ENCODE measurements around the gene SLC29A1.

The SLC29A1 gene

DNA sequence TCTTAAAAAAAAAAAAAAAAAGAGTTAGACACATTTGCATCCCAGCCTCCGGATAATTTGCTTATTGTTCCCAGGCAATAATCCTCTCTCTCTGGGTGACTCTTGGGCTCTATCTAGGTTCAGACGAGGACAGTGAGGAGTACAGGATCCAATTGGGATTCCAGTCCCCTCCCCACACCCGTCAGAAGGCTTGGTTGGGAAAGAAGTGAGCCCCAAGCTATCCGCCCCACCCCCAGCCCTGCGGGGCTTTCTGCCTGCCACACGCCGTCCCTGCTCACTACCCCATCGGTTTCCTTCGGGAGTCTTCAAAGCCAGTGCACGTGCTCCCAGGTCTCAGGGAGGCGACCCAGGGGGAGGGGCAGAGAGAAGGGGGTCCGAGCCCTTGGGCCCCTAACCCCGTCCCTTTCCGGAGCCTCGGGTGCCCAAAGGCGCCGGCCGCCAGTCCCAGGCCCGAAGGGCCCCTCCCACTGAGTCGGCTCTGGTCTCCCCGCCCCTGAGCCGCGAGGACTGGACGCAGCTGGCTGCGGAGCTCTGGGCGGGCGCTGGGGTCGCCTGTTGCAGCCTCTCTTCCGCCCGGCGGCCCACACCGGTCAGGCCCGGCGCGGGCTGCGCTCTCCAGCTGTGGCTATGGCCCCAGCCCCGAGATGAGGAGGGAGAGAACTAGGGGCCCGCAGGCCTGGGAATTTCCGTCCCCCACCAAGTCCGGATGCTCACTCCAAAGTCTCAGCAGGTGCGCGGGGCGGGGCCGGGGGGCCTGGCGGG is 4.2 kb upstream of the SLC29A1 start:
- H2AFZ ChIP-seq (ENCODE audit: low read depth, low read length), result peak overlapping the region; percentile 87

DNA sequence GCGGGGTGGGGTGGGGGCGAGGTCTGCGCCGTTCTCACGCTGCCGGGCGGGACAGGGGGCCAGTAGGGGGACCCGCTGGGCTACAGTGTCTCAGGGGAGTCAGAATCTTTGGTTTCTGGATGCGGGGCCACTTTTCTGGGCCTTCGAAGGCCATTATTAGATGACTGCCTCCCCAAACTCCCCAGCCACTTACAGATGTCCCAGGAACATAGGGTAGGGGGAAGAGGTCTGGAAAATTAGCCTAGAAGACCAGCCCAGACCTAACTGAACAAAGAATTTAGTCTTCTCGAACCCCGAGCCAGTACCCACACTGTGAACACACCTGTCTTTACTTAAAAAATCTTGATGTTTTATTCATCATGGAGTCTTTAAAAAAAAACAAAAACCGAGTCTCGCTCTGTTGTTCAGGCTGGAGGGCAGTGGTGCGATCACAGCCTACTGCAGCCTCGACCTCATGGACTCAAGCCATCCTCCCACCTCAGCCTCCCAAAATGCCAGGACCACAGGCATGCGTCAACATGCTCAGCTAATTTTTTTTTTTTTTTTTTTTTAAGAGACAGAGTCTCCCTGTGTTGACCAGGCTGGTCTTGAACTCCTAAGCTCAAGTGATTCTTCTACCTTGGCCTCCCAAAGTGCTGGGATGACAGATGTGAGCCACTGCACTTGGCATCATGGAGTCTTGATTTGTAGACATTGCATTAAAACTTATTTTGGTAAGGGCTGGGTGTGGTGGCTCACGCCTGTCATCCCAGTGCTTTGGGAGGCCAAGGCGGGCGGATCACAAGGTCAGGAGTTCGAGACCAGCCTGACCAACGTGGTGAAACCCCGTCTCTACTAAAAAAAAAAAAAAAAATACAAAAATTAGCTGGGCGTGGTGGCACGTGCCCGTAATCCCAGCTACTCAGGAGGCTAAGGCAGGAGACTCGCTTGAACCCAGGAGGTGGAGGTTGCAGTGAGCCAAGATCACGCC is 3.3 kb upstream of the SLC29A1 start:
- H3K36me3 ChIP-seq (replicated peaks; ENCODE audit: low read depth, low read length), result no peaks in the 10 kb centered on the region
- peak overlapping the region; percentile 38 for H3K27ac ChIP-seq (ENCODE audit: low read length)
- H3K4me1 ChIP-seq (ENCODE audit: low read length), result peaks cover 55% of the 10 kb centered on the region
- H3K27me3 ChIP-seq (ENCODE audit: low read depth, low read length), result no peaks in the 10 kb centered on the region
- peak overlapping the region; percentile 82 for H3K4me3 ChIP-seq (ENCODE audit: low read length)
- TF ChIP-seq, protein P1, sequence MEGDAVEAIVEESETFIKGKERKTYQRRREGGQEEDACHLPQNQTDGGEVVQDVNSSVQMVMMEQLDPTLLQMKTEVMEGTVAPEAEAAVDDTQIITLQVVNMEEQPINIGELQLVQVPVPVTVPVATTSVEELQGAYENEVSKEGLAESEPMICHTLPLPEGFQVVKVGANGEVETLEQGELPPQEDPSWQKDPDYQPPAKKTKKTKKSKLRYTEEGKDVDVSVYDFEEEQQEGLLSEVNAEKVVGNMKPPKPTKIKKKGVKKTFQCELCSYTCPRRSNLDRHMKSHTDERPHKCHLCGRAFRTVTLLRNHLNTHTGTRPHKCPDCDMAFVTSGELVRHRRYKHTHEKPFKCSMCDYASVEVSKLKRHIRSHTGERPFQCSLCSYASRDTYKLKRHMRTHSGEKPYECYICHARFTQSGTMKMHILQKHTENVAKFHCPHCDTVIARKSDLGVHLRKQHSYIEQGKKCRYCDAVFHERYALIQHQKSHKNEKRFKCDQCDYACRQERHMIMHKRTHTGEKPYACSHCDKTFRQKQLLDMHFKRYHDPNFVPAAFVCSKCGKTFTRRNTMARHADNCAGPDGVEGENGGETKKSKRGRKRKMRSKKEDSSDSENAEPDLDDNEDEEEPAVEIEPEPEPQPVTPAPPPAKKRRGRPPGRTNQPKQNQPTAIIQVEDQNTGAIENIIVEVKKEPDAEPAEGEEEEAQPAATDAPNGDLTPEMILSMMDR (IDR thresholded peaks at IDR 0.05; ENCODE audit: low read depth, low read length), result no peak
- TF ChIP-seq EZH2phosphoT487 (IDR thresholded peaks at IDR 0.05; ENCODE audit: low read depth), result no peak
- H3K79me2 ChIP-seq (ENCODE audit: low read length), result peaks cover 20% of the 10 kb centered on the region
- no peak overlapping the region; the same call in 1 of the 2 replicates for H2AFZ ChIP-seq (ENCODE audit: low read depth, low read length)
- peak overlapping the region; percentile 87 for H3K4me2 ChIP-seq (ENCODE audit: low read length)
- no peaks in the 10 kb centered on the region for H3K9me3 ChIP-seq (ENCODE audit: insufficient read depth, low read length)
- H3K9ac ChIP-seq (ENCODE audit: low read length), result peak overlapping the region; percentile 73
- peaks cover 9% of the 10 kb centered on the region for H4K20me1 ChIP-seq (ENCODE audit: insufficient read depth, low read length)

More for the DNA sequence above, 4.2 kb upstream of the SLC29A1 start:
- H3K79me2 ChIP-seq (ENCODE audit: low read length), result peaks cover 11% of the 10 kb centered on the region
- H3K9ac ChIP-seq (ENCODE audit: low read length), result peak overlapping the region; percentile 73
- H3K27me3 ChIP-seq (ENCODE audit: low read depth, low read length), result no peaks in the 10 kb centered on the region
- H3K4me2 ChIP-seq (ENCODE audit: low read length), result peak overlapping the region; percentile 87
- TF ChIP-seq, protein P1 (IDR thresholded peaks at IDR 0.05; ENCODE audit: low read depth, low read length), result no peak
- no peak for TF ChIP-seq EZH2phosphoT487 (IDR thresholded peaks at IDR 0.05; ENCODE audit: low read depth)
- peaks cover under 1% of the 10 kb centered on the region; the same call in 1 of the 2 replicates for H4K20me1 ChIP-seq (ENCODE audit: insufficient read depth, low read length)
- peak overlapping the region; percentile 82 for H3K4me3 ChIP-seq (ENCODE audit: low read length)
- H3K27ac ChIP-seq (ENCODE audit: low read length), result peak overlapping the region; percentile 67
- no peaks in the 10 kb centered on the region for H3K36me3 ChIP-seq (replicated peaks; ENCODE audit: low read depth, low read length)
- H3K9me3 ChIP-seq (ENCODE audit: insufficient read depth, low read length), result no peaks in the 10 kb centered on the region
- peaks cover 47% of the 10 kb centered on the region for H3K4me1 ChIP-seq (ENCODE audit: low read length)

DNA sequence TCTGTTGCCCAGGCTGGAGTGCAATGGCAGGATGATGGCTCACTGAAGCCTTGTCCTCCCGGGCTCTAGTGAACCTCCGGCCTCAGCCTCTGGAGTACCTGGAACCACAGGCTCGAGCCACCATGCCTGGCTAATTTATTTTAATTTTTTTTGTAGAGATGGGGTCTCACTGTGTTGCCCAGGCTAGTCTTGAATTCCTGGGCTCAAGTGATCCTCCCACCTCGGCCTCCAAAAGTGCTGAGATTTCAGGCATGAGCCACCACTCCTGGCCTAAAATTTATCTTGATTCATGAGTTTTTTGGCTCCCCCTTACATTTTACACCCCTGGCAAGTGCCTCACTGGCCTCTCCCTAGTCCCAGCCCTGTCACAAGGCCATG is 2.5 kb upstream of the SLC29A1 start:
- Histone ChIP-seq H3K27ac (ENCODE audit: low read length) (peak overlapping the region; percentile 47), H3K4me3 (ENCODE audit: low read length) (no peak overlapping the region), H3K9ac (ENCODE audit: low read length) (peak overlapping the region; percentile 11; the same call in 1 of the 2 replicates), H3K36me3 (replicated peaks; ENCODE audit: low read depth, low read length) (peaks cover under 1% of the 10 kb centered on the region), H3K4me1 (ENCODE audit: low read length) (peaks cover 62% of the 10 kb centered on the region), H4K20me1 (ENCODE audit: insufficient read depth, low read length) (peaks cover 14% of the 10 kb centered on the region), H3K4me2 (ENCODE audit: low read length) (peak overlapping the region; percentile 45; the same call in 1 of the 2 replicates), H3K9me3 (ENCODE audit: insufficient read depth, low read length) (no peaks in the 10 kb centered on the region), H3K27me3 (ENCODE audit: low read depth, low read length) (no peaks in the 10 kb centered on the region), H3K79me2 (ENCODE audit: low read length) (peaks cover 28% of the 10 kb centered on the region), H2AFZ (ENCODE audit: low read depth, low read length) (no peak overlapping the region)
- no peak for TF ChIP-seq EZH2phosphoT487 (IDR thresholded peaks at IDR 0.05; ENCODE audit: low read depth)
- TF ChIP-seq, protein P1 (IDR thresholded peaks at IDR 0.05; ENCODE audit: low read depth, low read length), result no peak
